Measurements from ENCODE around the gene WHRN. TPM values are rescaled to one million over a fixed set of nuclear protein-coding genes. Genes with fewer than 3 reads are reported as not detected.

The WHRN gene
- total and polyA plus RNA-seq, 2 donors from 2014 or later: 4.4 to 14.8 TPM

DNA sequence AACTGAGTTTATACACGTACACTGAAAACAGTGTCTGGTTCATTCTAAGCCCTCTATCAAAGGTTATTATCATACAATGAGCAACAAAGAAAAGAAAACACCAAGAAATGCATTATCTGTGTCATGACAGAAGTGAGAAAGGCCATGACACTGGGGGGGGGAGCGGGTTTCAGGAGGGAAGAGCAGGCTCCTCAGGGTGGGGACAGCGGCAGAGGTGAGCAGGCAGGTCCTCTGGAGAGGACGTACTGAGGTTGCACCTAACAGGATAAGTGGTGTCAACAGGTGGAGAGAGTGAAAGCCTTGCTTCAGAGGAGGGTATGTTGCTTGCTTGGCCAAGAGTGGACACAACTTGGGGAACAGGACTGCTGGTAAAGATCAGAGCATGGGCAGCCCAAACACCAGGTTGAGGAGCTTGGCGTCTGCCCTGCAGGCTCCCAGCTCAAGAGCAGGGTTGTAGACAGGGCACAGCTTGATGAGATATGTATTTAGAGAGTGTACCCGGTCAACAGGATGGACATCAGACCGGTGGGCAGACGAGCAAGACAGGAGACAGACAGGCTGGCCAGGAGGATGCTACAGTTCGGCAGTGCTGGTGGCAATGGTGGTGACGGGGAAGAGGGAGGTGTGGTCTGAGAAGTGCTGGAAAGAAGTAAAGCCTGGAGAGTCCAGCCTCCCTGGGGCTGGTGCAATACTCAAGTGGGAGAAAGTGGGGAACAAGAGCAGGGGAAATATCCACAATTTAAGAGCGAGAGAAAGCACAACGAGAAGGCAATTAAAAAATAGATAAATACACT, 10.3 kb downstream of the WHRN start:
- DNase-seq: no peak
- intact Hi-C loops (cut with DNase I): no loop called here
- Histone ChIP-seq H3K27me3 (ENCODE audit: control insufficient read depth, insufficient read depth, low read length) (no peaks in the 10 kb centered on the region), H3K27ac (ENCODE audit: low read depth in 2 of 2, low read length in 2 of 2) (no peak overlapping the region), H3K9me3 (ENCODE audit: control insufficient read depth in 2 of 3, insufficient read depth in 1 of 3, low read length in 3 of 3) (no peaks in the 10 kb centered on the region), H3K9ac (ENCODE audit: low read length in 3 of 3) (no peak overlapping the region), H3K4me1 (ENCODE audit: control insufficient read depth in 2 of 3, insufficient read depth in 2 of 3, low read depth in 1 of 3, low read length in 3 of 3) (no peaks in the 10 kb centered on the region), H3K36me3 (ENCODE audit: control insufficient read depth in 2 of 3, insufficient read depth in 3 of 3, low read length in 3 of 3) (no peaks in the 10 kb centered on the region), H3K4me3 (ENCODE audit: low read length in 3 of 3) (no peak overlapping the region)
- FAIRE-seq: no peak
- no peak for TF ChIP-seq CTCF (IDR thresholded peaks at IDR 0.05; ENCODE audit: borderline replicate concordance, extremely low read depth, insufficient read depth)

DNA sequence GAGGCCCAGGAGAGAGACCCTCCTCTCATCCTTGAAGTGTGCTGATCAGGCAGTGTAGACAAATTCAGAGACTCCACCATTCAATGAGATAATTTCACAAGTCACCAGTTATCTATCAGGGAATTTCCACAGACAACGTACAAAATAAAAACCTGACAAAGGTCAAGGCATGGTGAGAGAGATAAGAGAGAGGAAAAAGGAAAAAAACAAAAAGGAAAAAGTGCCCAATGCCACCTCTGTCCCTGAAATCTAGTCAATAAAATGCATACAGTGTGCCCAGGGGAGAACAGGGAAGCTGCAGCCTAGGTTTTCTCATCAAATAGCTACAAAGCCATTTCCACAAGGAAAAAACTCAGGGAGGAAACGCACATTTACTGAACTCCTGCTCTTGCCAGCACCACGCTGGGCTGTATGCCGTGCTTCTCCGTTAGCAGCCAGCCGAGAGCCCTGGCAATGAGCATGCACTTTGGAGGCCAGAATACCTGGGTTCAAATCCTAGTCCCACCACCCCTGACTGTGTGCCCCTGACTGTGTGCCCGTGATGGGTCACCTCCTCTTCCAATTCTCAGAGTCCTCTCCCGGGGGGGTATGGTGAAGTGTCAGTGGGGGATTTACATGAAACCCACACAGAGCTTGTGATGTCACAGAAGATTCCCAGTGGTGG, 11.6 kb downstream of the WHRN start:
- Histone ChIP-seq H3K27me3 (ENCODE audit: control insufficient read depth, insufficient read depth, low read length) (no peaks in the 10 kb centered on the region), H3K36me3 (ENCODE audit: control insufficient read depth in 2 of 3, insufficient read depth in 3 of 3, low read length in 3 of 3) (no peaks in the 10 kb centered on the region), H3K9ac (ENCODE audit: low read length in 3 of 3) (no peak overlapping the region), H3K4me3 (ENCODE audit: low read length in 3 of 3) (no peak overlapping the region), H3K27ac (ENCODE audit: low read depth in 2 of 2, low read length in 2 of 2) (no peak overlapping the region), H3K9me3 (ENCODE audit: control insufficient read depth in 2 of 3, insufficient read depth in 1 of 3, low read length in 3 of 3) (no peaks in the 10 kb centered on the region), H3K4me1 (ENCODE audit: control insufficient read depth in 2 of 3, insufficient read depth in 2 of 3, low read depth in 1 of 3, low read length in 3 of 3) (no peaks in the 10 kb centered on the region)
- FAIRE-seq (no peak), DNase-seq (no peak)
- no peak for TF ChIP-seq CTCF (IDR thresholded peaks at IDR 0.05; ENCODE audit: borderline replicate concordance, extremely low read depth, insufficient read depth)
- intact Hi-C loops (cut with DNase I): no loop called here

DNA sequence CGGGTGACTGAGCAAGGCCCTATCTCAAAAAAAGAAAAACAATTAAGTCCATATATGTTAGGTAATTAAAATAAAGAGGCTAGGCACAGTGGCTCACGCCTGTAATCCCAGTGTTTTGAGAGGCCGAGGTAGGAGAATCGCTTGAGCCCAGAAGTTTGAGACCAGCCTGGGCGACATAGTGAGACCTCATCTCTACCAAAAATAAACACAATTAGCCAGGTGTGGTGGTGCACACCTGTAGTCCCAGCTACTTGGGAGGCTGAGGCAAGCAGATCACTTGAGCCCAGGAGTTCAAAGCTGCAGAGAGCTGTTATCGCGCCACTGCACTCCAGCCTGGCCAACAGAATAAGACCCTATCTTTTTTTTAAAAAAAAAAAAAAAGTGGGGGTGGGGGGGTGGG, 12.3 kb downstream of the WHRN start:
- no peak for FAIRE-seq
- Histone ChIP-seq H3K9me3 (ENCODE audit: control insufficient read depth in 2 of 3, insufficient read depth in 1 of 3, low read length in 3 of 3) (no peaks in the 10 kb centered on the region), H3K27ac (ENCODE audit: low read depth in 2 of 2, low read length in 2 of 2) (no peak overlapping the region), H3K27me3 (ENCODE audit: control insufficient read depth, insufficient read depth, low read length) (no peaks in the 10 kb centered on the region), H3K4me1 (ENCODE audit: control insufficient read depth in 2 of 3, insufficient read depth in 2 of 3, low read depth in 1 of 3, low read length in 3 of 3) (no peaks in the 10 kb centered on the region), H3K9ac (ENCODE audit: low read length in 3 of 3) (no peak overlapping the region), H3K4me3 (ENCODE audit: low read length in 3 of 3) (no peak overlapping the region), H3K36me3 (ENCODE audit: control insufficient read depth in 2 of 3, insufficient read depth in 3 of 3, low read length in 3 of 3) (no peaks in the 10 kb centered on the region)
- intact Hi-C loops (cut with DNase I): no loop called here
- DNase-seq: no peak
- no peak for TF ChIP-seq CTCF (IDR thresholded peaks at IDR 0.05; ENCODE audit: borderline replicate concordance, extremely low read depth, insufficient read depth)

Measured in kidney (tissue), 14 donors.